Thoracic aorta (tissue), 2 donors: ENCODE data around the gene AFP. TPM values are rescaled to one million over a fixed set of nuclear protein-coding genes. Genes with fewer than 3 reads are reported as not detected.

Experiments
- ATAC-seq: fragments of 150-250 bp; one replicate; pipeline ENCODE4 v1.8.0; 2017; ENCODE audit warnings: low read depth; ENCODE audit not compliant: insufficient number of reproducible peaks, low FRiP score
- DNase-seq: peaks from one replicate; pipeline ENCODE4 v3.0.0-alpha.2; 2020; ENCODE audit warnings: low spot score
- H3K27ac ChIP-seq, 2 donors: fragments of 200-600 bp; sonication (generic); 1 replicate in 1 of 2; 2 replicates in 1 of 2; pipeline ENCODE4 v1.5.1; 2016; ENCODE audit warnings: mild to moderate bottlenecking in 2 of 2, moderate library complexity in 2 of 2
- H3K27me3 ChIP-seq: fragments of 200-600 bp; sonication (generic); replicated peaks from 2 replicates; pipeline ENCODE4 v1.6.0; 2016; ENCODE audit warnings: mild to moderate bottlenecking; ENCODE audit not compliant: insufficient read depth
- H3K36me3 ChIP-seq: fragments of 200-600 bp; sonication (generic); one replicate; pipeline ENCODE4 v1.5.1; 2016
- H3K4me1 ChIP-seq, 2 donors: fragments of 200-600 bp; sonication (generic); 1 replicate in 1 of 2; 2 replicates in 1 of 2; pipeline versions ENCODE4 v1.5.1 to v1.6.0; 2016; ENCODE audit warnings: low read depth in 2 of 2, mild to moderate bottlenecking in 1 of 2; ENCODE audit not compliant: control insufficient read depth in 1 of 2
- H3K4me3 ChIP-seq: fragments of 200-600 bp; sonication (generic); 2 replicates; pipeline ENCODE4 v1.5.1; 2016; ENCODE audit warnings: mild to moderate bottlenecking
- H3K9me3 ChIP-seq: fragments of 200-600 bp; sonication (generic); 2 replicates; pipeline ENCODE4 v1.5.1; 2016
- CTCF ChIP-seq: fragments of 200-600 bp; sonication (generic); IDR thresholded peaks from one replicate; pipeline ENCODE4 v1.5.1; 2019; ENCODE audit warnings: antibody characterized with exemption
- total RNA-seq, 2 donors: library from RNA; depleted of rRNA; stranded (reverse); fragments of >200 nt; gene quantifications; one replicate each; pipeline versions ENCODE4 v1.1.0 to v1.2.3, GENCODE V29; 2016

AFP gene
- total RNA-seq, 2 donors from 2014 or later: not detected

GRCh38 chr4:73468170-73468569 is 32.1 kb downstream of the AFP start:
- no peak for TF ChIP-seq CTCF
- Histone ChIP-seq H3K36me3 (no peaks in the 10 kb centered on the region), H3K4me1 (no peaks in the 10 kb centered on the region), H3K27ac (no peak overlapping the region), H3K27me3 (no peaks in the 10 kb centered on the region), H3K9me3 (no peaks in the 10 kb centered on the region), H3K4me3 (no peak overlapping the region)
- DNase-seq (no peak), ATAC-seq (no peak)

- H3K4me1 ChIP-seq: no peaks in the 10 kb centered on the region
- H3K27ac ChIP-seq: no peak overlapping the region
Measured at GRCh38 chr4:73470728-73471127, 34.7 kb downstream of the AFP start.

GRCh38 chr4:73477176-73477575 is 41.2 kb downstream of the AFP start:
- H3K9me3 ChIP-seq: no peaks in the 10 kb centered on the region
- TF ChIP-seq CTCF: no peak
- no peak overlapping the region for H3K4me3 ChIP-seq
- H3K27ac ChIP-seq: no peak overlapping the region
- DNase-seq (no peak), ATAC-seq (no peak)
- H3K36me3 ChIP-seq: no peaks in the 10 kb centered on the region
- no peaks in the 10 kb centered on the region for H3K27me3 ChIP-seq
- no peaks in the 10 kb centered on the region for H3K4me1 ChIP-seq

More at GRCh38 chr4:73470728-73471127, 34.7 kb downstream of the AFP start:
- no peaks in the 10 kb centered on the region for H3K27me3 ChIP-seq
- no peak for DNase-seq
- no peak for TF ChIP-seq CTCF
- no peaks in the 10 kb centered on the region for H3K36me3 ChIP-seq
- no peak for ATAC-seq
- no peaks in the 10 kb centered on the region for H3K9me3 ChIP-seq
- H3K4me3 ChIP-seq: no peak overlapping the region

- no peak for ATAC-seq
- Histone ChIP-seq H3K9me3 (no peaks in the 10 kb centered on the region), H3K36me3 (no peaks in the 10 kb centered on the region), H3K27me3 (no peaks in the 10 kb centered on the region), H3K4me3 (no peak overlapping the region), H3K27ac (no peak overlapping the region), H3K4me1 (no peaks in the 10 kb centered on the region)
- no peak for TF ChIP-seq CTCF
- DNase-seq: no peak
Measured at GRCh38 chr4:73479323-73479722, 43.3 kb downstream of the AFP start.

GRCh38 chr4:73481358-73481757 is 45.3 kb downstream of the AFP start, which contains the start of gene AFM:
Gene AFM (plus strand): TSS chr4:73481745. CDS start chr4:73481776, 31 bp downstream.
- no peaks in the 10 kb centered on the region for H3K27me3 ChIP-seq
- H3K27ac ChIP-seq: no peak within 1 kb of the TSS
- no peaks in the 10 kb centered on the region for H3K9me3 ChIP-seq
- DNase-seq: no peak
- TF ChIP-seq CTCF: no peak
- H3K4me1 ChIP-seq: no peaks in the 10 kb centered on the region
- no peak for ATAC-seq
- no peaks in the 10 kb centered on the region for H3K36me3 ChIP-seq
- no peak within 1 kb of the TSS for H3K4me3 ChIP-seq
